ENCODE results near the gene INSM2. TPM values are rescaled to one million over a fixed set of nuclear protein-coding genes. Genes with fewer than 3 reads are reported as not detected.
A peak's percentile ranks its signal among the peaks of the same experiment; 100 is the strongest.

The INSM2 gene
- total and polyA plus RNA-seq, 2 of the 13 experiments (the other 11 are each of a cell fraction or from before 2014, with no cell fraction given), result not detected

GRCh38 chr14:35533357-35534207, at the start of gene INSM2 (continued):
- TF ChIP-seq NRL (CRISPR knock-in tag; IDR thresholded peaks at IDR 0.05; ENCODE audit: borderline replicate concordance), result peak; percentile 89
- no peak for TF ChIP-seq TERF1 (CRISPR knock-in tag; IDR thresholded peaks at IDR 0.05)
- TF ChIP-seq ZNF567 (CRISPR knock-in tag; IDR thresholded peaks at IDR 0.05; ENCODE audit: borderline replicate concordance), result no peak; the same call in 1 of the 2 replicates
- TF ChIP-seq CREBL2 (CRISPR knock-in tag; IDR thresholded peaks at IDR 0.05; ENCODE audit: borderline replicate concordance), result 0 out of 2 replicates have a peak, but pooled peaks have one; percentile 58
- no peak; the same call in 1 of the 2 replicates for TF ChIP-seq ZNF136 (CRISPR knock-in tag; IDR thresholded peaks at IDR 0.05; ENCODE audit: low read depth)
- TF ChIP-seq RFX3 (CRISPR knock-in tag; IDR thresholded peaks at IDR 0.05), result no peak
- no peak for TF ChIP-seq DMTF1 (CRISPR knock-in tag; IDR thresholded peaks at IDR 0.05)
- TF ChIP-seq, protein P1, sequence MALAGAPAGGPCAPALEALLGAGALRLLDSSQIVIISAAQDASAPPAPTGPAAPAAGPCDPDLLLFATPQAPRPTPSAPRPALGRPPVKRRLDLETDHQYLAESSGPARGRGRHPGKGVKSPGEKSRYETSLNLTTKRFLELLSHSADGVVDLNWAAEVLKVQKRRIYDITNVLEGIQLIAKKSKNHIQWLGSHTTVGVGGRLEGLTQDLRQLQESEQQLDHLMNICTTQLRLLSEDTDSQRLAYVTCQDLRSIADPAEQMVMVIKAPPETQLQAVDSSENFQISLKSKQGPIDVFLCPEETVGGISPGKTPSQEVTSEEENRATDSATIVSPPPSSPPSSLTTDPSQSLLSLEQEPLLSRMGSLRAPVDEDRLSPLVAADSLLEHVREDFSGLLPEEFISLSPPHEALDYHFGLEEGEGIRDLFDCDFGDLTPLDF (CRISPR knock-in tag; IDR thresholded peaks at IDR 0.05), result peak; percentile 86
- TF ChIP-seq ELF4 (CRISPR knock-in tag; IDR thresholded peaks at IDR 0.05; ENCODE audit: borderline replicate concordance), result no peak
- TF ChIP-seq RAD51 (IDR thresholded peaks at IDR 0.05; ENCODE audit: borderline replicate concordance), result no peak
- no peak for TF ChIP-seq ZNF17 (CRISPR knock-in tag; IDR thresholded peaks at IDR 0.05)
- TF ChIP-seq HDAC6 (IDR thresholded peaks at IDR 0.05; ENCODE audit: low read depth, low read length), result no peak
- TF ChIP-seq GTF3A (CRISPR knock-in tag; conservative IDR thresholded peaks at IDR 0.05), result no peak
- TF ChIP-seq SKI (IDR thresholded peaks at IDR 0.05; ENCODE audit: partially characterized antibody), result peak; percentile 17
- TF ChIP-seq, protein P2, sequence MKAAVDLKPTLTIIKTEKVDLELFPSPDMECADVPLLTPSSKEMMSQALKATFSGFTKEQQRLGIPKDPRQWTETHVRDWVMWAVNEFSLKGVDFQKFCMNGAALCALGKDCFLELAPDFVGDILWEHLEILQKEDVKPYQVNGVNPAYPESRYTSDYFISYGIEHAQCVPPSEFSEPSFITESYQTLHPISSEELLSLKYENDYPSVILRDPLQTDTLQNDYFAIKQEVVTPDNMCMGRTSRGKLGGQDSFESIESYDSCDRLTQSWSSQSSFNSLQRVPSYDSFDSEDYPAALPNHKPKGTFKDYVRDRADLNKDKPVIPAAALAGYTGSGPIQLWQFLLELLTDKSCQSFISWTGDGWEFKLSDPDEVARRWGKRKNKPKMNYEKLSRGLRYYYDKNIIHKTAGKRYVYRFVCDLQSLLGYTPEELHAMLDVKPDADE (CRISPR knock-in tag; IDR thresholded peaks at IDR 0.05), result peak; percentile 79; the same call in 1 of the 2 replicates
- TF ChIP-seq, protein P3, sequence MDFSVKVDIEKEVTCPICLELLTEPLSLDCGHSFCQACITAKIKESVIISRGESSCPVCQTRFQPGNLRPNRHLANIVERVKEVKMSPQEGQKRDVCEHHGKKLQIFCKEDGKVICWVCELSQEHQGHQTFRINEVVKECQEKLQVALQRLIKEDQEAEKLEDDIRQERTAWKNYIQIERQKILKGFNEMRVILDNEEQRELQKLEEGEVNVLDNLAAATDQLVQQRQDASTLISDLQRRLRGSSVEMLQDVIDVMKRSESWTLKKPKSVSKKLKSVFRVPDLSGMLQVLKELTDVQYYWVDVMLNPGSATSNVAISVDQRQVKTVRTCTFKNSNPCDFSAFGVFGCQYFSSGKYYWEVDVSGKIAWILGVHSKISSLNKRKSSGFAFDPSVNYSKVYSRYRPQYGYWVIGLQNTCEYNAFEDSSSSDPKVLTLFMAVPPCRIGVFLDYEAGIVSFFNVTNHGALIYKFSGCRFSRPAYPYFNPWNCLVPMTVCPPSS (IDR thresholded peaks at IDR 0.05), result no peak
- TF ChIP-seq, protein P4, sequence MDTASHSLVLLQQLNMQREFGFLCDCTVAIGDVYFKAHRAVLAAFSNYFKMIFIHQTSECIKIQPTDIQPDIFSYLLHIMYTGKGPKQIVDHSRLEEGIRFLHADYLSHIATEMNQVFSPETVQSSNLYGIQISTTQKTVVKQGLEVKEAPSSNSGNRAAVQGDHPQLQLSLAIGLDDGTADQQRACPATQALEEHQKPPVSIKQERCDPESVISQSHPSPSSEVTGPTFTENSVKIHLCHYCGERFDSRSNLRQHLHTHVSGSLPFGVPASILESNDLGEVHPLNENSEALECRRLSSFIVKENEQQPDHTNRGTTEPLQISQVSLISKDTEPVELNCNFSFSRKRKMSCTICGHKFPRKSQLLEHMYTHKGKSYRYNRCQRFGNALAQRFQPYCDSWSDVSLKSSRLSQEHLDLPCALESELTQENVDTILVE (CRISPR knock-in tag; IDR thresholded peaks at IDR 0.05), result no peak; the same call in 1 of the 2 replicates
- TF ChIP-seq ZNF253 (CRISPR knock-in tag; IDR thresholded peaks at IDR 0.05; ENCODE audit: borderline replicate concordance), result no peak
- TF ChIP-seq ZNF234 (CRISPR knock-in tag; conservative IDR thresholded peaks at IDR 0.05), result 0 out of 2 replicates have a peak, but pooled peaks have one; percentile 82
- no peak for TF ChIP-seq SIX1 (CRISPR knock-in tag; IDR thresholded peaks at IDR 0.05; ENCODE audit: borderline replicate concordance)

Data from HepG2 (cell line).